Measurements from ENCODE around the gene TSPAN3.

TSPAN3 gene

GRCh38 chr15:77025941-77026411 lies 44.9 kb downstream of the TSPAN3 start:
- Histone ChIP-seq H2AFZ (ENCODE audit: low read depth, low read length, severe bottlenecking) (no peak overlapping the region), H4K20me1 (ENCODE audit: low read depth, low read length) (no peaks in the 10 kb centered on the region), H3K4me2 (ENCODE audit: low read depth, low read length, poor library complexity, severe bottlenecking) (no peak overlapping the region), H3K4me3 (ENCODE audit: insufficient read depth, low read length, poor library complexity, severe bottlenecking) (no peak overlapping the region), H3K36me3 (ENCODE audit: low read length) (no peaks in the 10 kb centered on the region), H3F3A (ENCODE audit: insufficient read depth) (no peaks in the 10 kb centered on the region), H3K9me3 (ENCODE audit: insufficient read depth, low read length) (no peaks in the 10 kb centered on the region), H3K27me3 (ENCODE audit: low read length) (no peaks in the 10 kb centered on the region), H3K9ac (ENCODE audit: low read length) (no peak overlapping the region), H3K9me2 (replicated peaks; ENCODE audit: insufficient read depth, low read length) (no peaks in the 10 kb centered on the region), H3K27ac (ENCODE audit: low read depth, low read length) (no peak overlapping the region), H3K79me2 (ENCODE audit: insufficient read depth, low read length) (no peaks in the 10 kb centered on the region)
- TF ChIP-seq CTCF (IDR thresholded peaks at IDR 0.05; ENCODE audit: insufficient read depth, low read length, poor library complexity, severe bottlenecking) = no peak

GRCh38 chr15:77025083-77025901 lies 45.6 kb downstream of the TSPAN3 start:
- Histone ChIP-seq H3K9me2 (replicated peaks; ENCODE audit: insufficient read depth, low read length) (no peaks in the 10 kb centered on the region), H3K79me2 (ENCODE audit: insufficient read depth, low read length) (no peaks in the 10 kb centered on the region), H3K9me3 (ENCODE audit: insufficient read depth, low read length) (no peaks in the 10 kb centered on the region), H3K27ac (ENCODE audit: low read depth, low read length) (no peak overlapping the region), H4K20me1 (ENCODE audit: low read depth, low read length) (no peaks in the 10 kb centered on the region), H3K9ac (ENCODE audit: low read length) (no peak overlapping the region), H3K4me2 (ENCODE audit: low read depth, low read length, poor library complexity, severe bottlenecking) (no peak overlapping the region), H3K36me3 (ENCODE audit: low read length) (no peaks in the 10 kb centered on the region), H3F3A (ENCODE audit: insufficient read depth) (no peaks in the 10 kb centered on the region), H2AFZ (ENCODE audit: low read depth, low read length, severe bottlenecking) (no peak overlapping the region), H3K27me3 (ENCODE audit: low read length) (no peaks in the 10 kb centered on the region), H3K4me3 (ENCODE audit: insufficient read depth, low read length, poor library complexity, severe bottlenecking) (no peak overlapping the region)
- TF ChIP-seq CTCF (IDR thresholded peaks at IDR 0.05; ENCODE audit: insufficient read depth, low read length, poor library complexity, severe bottlenecking) (no peak), EZH2phosphoT487 (conservative IDR thresholded peaks at IDR 0.05; ENCODE audit: low read length) (no peak)

- H3K4me3 ChIP-seq (ENCODE audit: insufficient read depth, low read length, poor library complexity, severe bottlenecking) = no peak overlapping the region
- no peaks in the 10 kb centered on the region for H4K20me1 ChIP-seq (ENCODE audit: low read depth, low read length)
- no peaks in the 10 kb centered on the region for H3K79me2 ChIP-seq (ENCODE audit: insufficient read depth, low read length)
- H3K27me3 ChIP-seq (ENCODE audit: low read length) = no peaks in the 10 kb centered on the region
- H3F3A ChIP-seq (ENCODE audit: insufficient read depth) = no peaks in the 10 kb centered on the region
- no peak overlapping the region for H2AFZ ChIP-seq (ENCODE audit: low read depth, low read length, severe bottlenecking)
- H3K4me2 ChIP-seq (ENCODE audit: low read depth, low read length, poor library complexity, severe bottlenecking) = no peak overlapping the region
- H3K27ac ChIP-seq (ENCODE audit: low read depth, low read length) = no peak overlapping the region
- H3K36me3 ChIP-seq (ENCODE audit: low read length) = no peaks in the 10 kb centered on the region
- H3K9me2 ChIP-seq (replicated peaks; ENCODE audit: insufficient read depth, low read length) = no peaks in the 10 kb centered on the region
- TF ChIP-seq EZH2phosphoT487 (conservative IDR thresholded peaks at IDR 0.05; ENCODE audit: low read length) (no peak), CTCF (IDR thresholded peaks at IDR 0.05; ENCODE audit: insufficient read depth, low read length, poor library complexity, severe bottlenecking) (peak; percentile 96)
- no peaks in the 10 kb centered on the region for H3K9me3 ChIP-seq (ENCODE audit: insufficient read depth, low read length)
- H3K9ac ChIP-seq (ENCODE audit: low read length) = no peak overlapping the region
Observed at GRCh38 chr15:77024273-77025082, 46.4 kb downstream of the TSPAN3 start.
